GM21576 (cell line): Measurements from ENCODE around the gene CCL8.

Experiments used
- ATAC-seq: cut with Tn5 transposase; IDR thresholded peaks from one replicate; pipeline ENCODE4 v1.9.1; 2021; ENCODE audit warnings: mild to moderate bottlenecking, moderate library complexity; ENCODE audit not compliant: unreplicated experiment

CCL8 gene

DNA sequence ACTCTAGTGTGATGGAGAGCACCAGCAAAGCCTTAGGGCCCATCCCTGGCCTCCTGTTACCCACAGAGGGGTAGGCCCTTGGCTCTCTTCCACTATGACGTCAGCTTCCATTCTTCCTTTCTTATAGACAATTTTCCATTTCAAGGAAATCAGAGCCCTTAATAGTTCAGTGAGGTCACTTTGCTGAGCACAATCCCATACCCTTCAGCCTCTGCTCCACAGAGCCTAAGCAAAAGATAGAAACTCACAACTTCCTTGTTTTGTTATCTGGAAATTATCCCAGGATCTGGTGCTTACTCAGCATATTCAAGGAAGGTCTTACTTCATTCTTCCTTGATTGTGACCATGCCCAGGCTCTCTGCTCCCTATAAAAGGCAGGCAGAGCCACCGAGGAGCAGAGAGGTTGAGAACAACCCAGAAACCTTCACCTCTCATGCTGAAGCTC is at the start of gene CCL8:
Gene CCL8 (plus strand): TSS at position 397 of the 445 bp plus-strand sequence. CDS start 67 bp downstream, outside the sequence.
- ATAC-seq = no peak

DNA sequence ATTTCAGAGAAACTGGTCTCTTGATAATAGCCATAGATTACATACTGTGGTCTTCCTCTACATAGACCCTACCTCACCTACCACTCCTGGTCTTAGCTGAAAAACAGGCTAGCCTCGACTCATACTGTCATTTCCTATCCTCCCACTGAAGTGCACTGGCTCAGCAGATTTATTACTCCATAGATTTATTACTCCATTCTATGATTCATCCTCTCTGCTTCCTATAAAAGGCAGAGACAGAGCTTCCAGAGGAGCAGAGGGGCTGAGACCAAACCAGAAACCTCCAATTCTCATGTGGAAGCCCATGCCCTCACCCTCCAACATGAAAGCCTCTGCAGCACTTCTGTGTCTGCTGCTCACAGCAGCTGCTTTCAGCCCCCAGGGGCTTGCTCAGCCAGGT is 49.3 kb upstream of the CCL8 start, which contains the start of gene CCL7:
Gene CCL7 (plus strand): TSS at position 253 of the 400 bp plus-strand sequence. CDS start 70 bp downstream, at position 323.
- ATAC-seq = no peak

DNA sequence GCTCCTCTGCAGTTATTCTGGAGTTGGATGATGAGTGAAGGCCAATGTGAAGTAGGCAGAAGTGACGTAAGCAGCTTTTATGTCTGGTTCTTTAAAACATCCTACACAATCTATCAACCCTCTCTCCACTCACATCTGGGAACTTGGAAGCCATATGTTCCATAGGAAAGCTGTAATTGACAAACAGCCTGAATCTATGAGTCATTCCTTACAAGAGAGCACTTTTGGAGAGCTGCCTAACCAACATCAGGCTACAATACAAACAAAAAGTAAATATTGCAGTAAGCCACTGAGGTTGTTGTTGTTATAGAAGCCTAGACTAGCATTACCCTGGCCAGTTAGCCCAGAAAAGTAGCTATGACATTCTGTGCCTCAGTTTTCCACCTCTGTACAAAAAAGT is 43.4 kb upstream of the CCL8 start:
- ATAC-seq = no peak

GRCh38 chr17:34276826-34277225 is 42.4 kb upstream of the CCL8 start:
- ATAC-seq = no peak

GRCh38 chr17:34283571-34283970 is 35.7 kb upstream of the CCL8 start:
- no peak for ATAC-seq

DNA sequence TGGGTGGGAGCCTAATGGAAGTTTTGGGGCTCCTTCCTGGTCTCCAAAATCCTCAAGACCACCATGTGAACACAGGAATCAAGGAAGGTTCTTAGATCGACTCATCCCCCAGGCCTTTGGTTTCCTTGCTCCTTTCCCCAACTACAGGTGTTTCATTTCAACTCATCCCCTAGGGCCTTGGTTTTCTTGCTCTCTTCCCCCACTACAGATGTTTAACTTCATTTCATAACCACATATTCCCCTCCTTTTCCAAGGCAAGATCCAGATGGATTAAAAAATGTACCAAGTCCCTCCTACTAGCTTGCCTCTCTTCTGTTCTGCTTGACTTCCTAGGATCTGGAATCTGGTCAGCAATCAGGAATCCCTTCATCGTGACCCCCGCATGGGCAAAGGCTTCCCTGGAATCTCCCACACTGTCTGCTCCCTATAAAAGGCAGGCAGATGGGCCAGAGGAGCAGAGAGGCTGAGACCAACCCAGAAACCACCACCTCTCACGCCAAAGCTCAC is 33.9 kb upstream of the CCL8 start, which contains the start of gene CCL11:
Gene CCL11 (plus strand): TSS at position 457 of the 507 bp plus-strand sequence. CDS start 67 bp downstream, outside the sequence.
- ATAC-seq = no peak

DNA sequence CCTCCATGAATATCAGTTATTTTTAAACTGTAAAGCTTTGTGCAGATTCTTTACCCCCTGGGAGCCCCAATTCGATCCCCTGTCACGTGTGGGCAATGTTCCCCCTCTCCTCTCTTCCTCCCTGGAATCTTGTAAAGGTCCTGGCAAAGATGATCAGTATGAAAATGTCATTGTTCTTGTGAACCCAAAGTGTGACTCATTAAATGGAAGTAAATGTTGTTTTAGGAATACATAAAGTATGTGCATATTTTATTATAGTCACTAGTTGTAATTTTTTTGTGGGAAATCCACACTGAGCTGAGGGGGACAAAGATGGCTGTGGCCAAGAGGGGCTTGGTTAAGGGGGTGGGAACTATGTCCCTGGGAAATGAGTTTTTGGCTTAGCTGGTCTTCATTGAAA is 31.4 kb upstream of the CCL8 start:
- no peak for ATAC-seq

DNA sequence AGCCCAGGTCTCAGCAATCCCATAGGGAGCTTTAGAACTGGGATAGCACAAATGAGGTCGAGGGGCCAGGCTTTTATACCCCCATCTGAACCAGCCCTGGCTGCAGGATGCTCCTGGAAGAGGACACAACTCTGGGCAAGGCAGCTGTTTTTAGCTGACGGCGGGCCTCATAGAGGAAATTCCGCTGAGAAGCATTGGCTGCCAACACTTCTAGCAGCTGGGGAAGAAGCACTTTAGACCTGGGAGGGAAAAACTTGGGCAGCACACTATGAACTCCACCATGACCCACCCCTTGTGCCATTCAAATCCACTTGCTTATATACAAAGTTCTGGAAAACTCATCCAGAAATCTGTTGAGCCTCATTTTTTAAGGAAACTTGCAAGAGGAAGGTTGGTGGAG is 28.6 kb upstream of the CCL8 start:
- ATAC-seq = no peak

DNA sequence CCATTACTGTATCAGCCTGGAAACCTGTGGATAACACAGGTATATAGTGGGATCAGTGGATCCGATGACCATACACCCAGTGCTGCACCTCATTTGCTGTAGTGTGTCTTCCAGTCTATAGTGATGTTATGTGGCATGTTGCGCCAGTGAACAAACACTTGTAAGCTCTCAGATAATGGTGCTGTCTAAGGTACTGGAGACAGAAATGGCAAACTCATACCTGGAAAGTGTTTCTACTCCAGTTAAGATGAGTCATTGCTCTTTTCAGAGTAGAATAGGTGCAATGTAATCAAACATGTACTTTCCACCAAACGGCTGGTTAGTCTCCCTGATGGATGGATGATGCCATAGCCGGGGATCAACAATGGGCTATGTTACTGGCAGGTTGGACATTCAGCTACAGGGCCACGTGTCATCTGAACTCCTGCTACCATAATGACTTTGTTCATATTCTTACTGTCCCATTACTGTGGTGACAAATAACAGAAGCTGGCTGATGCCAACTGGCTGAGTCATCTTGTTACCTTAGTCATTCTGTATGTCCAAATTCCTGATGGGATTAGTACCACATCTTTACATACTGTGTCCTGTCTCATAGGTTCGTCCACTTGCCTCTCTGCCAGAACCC is 27.4 kb upstream of the CCL8 start:
- ATAC-seq = no peak

DNA sequence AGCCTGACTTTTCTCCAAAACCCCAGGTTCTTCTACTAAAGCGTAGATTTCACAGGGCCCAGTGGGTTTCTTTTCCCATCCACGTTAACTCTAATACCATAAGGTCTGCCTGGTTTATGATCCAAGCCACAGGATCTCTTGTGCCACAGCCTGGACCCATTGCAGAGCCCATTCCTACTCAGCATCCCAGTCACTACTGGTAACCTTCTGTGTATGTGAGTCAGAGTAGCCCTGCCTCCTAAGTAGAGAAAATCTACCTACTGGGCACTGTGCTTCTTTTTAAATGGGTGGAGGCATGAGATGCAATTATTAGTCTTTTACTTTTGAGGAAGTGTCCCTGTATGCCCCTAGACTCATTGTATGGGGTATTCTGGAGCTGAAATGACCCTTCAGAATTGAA is 20.2 kb upstream of the CCL8 start:
- ATAC-seq = no peak

GRCh38 chr17:34299956-34300577 is 19.2 kb upstream of the CCL8 start:
- no peak for ATAC-seq

GRCh38 chr17:34300652-34301370 is 18.4 kb upstream of the CCL8 start:
- ATAC-seq = no peak

DNA sequence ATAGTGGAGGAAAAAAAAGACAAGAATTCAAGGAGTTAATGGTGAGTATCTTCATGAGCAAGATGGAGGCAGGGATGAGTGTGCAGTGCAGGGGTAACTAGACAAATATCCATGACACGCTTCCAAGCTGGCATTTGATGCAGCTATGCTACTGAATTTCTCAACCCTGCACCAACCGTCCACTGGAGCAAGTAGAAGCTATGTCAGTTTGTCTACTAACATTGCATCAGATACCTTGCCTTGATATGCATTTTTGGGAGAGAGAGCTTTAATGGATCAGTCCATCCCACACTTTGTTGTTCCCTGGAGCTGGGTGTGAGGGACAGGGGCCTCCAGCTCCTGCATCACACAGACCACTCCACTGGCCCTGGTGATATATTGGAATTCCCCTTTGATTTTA is 17.2 kb upstream of the CCL8 start:
- ATAC-seq = no peak

DNA sequence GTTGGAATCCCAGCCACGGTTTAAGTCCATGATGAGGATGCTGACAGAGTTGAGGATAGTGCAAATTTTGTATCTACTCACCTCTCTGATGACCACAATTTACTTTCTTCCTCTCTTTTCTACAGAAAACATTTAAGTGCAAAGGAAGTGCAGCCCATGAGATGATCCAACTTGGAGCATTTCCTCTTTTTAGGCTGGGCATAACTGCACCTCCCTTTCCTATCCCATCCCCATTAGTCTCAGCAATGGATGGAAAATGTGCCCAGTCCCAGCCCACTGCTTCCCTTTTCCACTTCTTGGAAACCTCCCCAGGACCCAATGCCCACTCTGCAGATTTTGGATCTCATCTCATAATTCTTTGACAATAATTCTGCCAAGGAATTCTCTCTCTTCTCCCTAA is 16.6 kb upstream of the CCL8 start:
- no peak for ATAC-seq

GRCh38 chr17:34303606-34304005 is 15.6 kb upstream of the CCL8 start:
- no peak for ATAC-seq

GRCh38 chr17:34305061-34305460 is 14.2 kb upstream of the CCL8 start:
- no peak for ATAC-seq

DNA sequence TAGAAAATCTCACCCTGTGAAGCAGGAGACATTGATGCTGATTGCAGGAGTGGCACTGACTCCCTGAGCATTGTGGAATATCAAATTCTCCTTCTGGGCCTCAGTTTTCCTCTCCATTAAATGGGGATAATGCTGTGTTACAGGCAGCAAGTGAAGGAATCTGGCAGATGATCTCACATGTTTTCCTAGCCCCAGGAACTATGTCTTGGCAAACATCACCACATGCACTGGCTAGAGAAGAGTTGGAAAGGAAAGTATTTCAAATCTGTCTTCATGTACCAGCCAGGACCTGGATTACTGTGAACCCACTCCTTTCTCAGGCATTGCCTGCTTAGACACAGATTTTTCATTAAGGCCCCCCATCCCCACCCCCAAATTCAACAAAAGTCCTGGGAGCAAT is 13.6 kb upstream of the CCL8 start:
- no peak for ATAC-seq

- ATAC-seq = no peak
Observed at GRCh38 chr17:34306466-34306865, 12.8 kb upstream of the CCL8 start.

DNA sequence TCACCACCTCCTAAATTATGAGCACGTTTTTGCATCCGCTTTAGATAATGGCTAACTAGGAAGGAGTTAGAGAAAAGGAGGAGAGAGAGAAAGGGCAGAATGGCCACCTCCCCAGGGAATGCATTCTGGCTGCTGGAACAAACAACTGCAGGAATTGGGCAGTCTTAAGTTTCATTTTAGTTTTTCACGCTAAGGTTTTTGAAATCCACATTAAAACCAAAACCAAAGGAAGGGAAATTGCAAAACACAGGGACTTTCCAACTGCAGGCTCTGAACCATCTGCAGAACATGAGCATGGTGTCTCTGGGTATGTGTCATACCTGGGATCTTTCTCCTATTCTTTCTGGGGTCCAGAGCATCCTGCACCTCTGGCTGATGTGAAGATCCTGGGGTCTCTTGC is 12.1 kb upstream of the CCL8 start:
- ATAC-seq = no peak

DNA sequence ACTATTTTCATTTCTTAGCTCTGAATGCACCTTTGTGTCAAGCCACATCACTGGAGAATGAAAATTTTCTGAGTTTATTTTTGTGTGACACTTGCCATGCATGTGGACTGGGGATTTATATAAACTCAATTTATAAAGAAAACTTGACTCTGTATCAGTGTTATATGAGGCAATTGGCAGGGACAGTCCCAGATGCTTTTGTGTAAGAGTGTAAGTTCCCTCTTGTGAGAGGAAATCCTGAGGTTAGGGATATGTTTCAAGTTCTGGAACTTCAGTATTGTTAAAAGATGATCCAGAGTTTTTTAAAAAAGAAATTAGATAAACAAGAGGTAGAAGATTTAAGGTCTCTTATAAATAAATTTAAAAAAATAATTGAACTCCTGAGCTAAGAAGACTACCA is 10.9 kb upstream of the CCL8 start:
- ATAC-seq = no peak

GRCh38 chr17:34311291-34311690 is 7.9 kb upstream of the CCL8 start:
- ATAC-seq = no peak

- ATAC-seq = no peak
Observed at GRCh38 chr17:34312080-34312479, 7.2 kb upstream of the CCL8 start.
